Mesenchymal stem cell (in vitro differentiated cells and primary cell): Measurements from ENCODE around the gene RABEPK.
"Not testable (repeated sequence)": the region's sequence is repeated elsewhere in the genome, so short reads cannot be mapped to it uniquely, and the experiment has no call there.

Experiments
- DNase-seq: peaks from one replicate; pipeline ENCODE4 v3.0.0-alpha.2; 2013
- H2AFZ ChIP-seq: one replicate; pipeline ENCODE4 v1.6.1; 2013; ENCODE audit warnings: low read depth, mild to moderate bottlenecking, control low read depth, inconsistent platforms, low read length, moderate library complexity
- H2AK5ac ChIP-seq: 2 replicates; pipeline ENCODE4 v1.6.1; 2013; ENCODE audit warnings: low read length, moderate library complexity, mild to moderate bottlenecking, inconsistent platforms; ENCODE audit not compliant: severe bottlenecking
- H2BK120ac ChIP-seq: one replicate; pipeline ENCODE4 v1.6.1; 2013; ENCODE audit warnings: low read depth, mild to moderate bottlenecking, inconsistent platforms, low read length, moderate library complexity
- H2BK12ac ChIP-seq, 2 experiments: one replicate each; pipeline ENCODE4 v1.6.1; 2013; ENCODE audit warnings: inconsistent platforms in 2 of 2, low read length in 2 of 2, mild to moderate bottlenecking in 2 of 2, moderate library complexity in 2 of 2, control low read depth in 1 of 2
- H2BK15ac ChIP-seq: one replicate; pipeline ENCODE4 v1.6.1; 2013; ENCODE audit warnings: mild to moderate bottlenecking, low read depth, inconsistent platforms; ENCODE audit not compliant: poor library complexity, severe bottlenecking
- H2BK5ac ChIP-seq: 2 replicates; pipeline ENCODE4 v1.6.1; 2013; ENCODE audit warnings: low read depth, mild to moderate bottlenecking, low read length, control low read depth, inconsistent platforms; ENCODE audit not compliant: poor library complexity, severe bottlenecking
- H3K14ac ChIP-seq, 2 experiments: one replicate each; pipeline ENCODE4 v1.6.1; 2013; ENCODE audit warnings: inconsistent platforms in 2 of 2, low read length in 2 of 2, control low read depth in 1 of 2, mild to moderate bottlenecking in 1 of 2, moderate library complexity in 1 of 2
- H3K18ac ChIP-seq, 2 experiments: one replicate each; pipeline ENCODE4 v1.6.1; 2013; ENCODE audit warnings: inconsistent platforms in 2 of 2, low read length in 2 of 2, control low read depth in 1 of 2, low read depth in 1 of 2, mild to moderate bottlenecking in 1 of 2
- H3K23ac ChIP-seq, 2 experiments: one replicate each; pipeline ENCODE4 v1.6.1; 2013; ENCODE audit warnings: inconsistent platforms in 2 of 2, low read length in 2 of 2, mild to moderate bottlenecking in 2 of 2, moderate library complexity in 2 of 2, control low read depth in 1 of 2
- H3K27ac ChIP-seq: 2 replicates; pipeline ENCODE4 v1.5.1; 2013; ENCODE audit warnings: mild to moderate bottlenecking, moderate library complexity, low read length, control low read depth, inconsistent platforms; ENCODE audit not compliant: poor library complexity, severe bottlenecking
- H3K27me3 ChIP-seq, 2 experiments: 2 replicates each; pipeline versions ENCODE4 v1.6.1 to v1.7.0; 2013; ENCODE audit warnings: low read length in 2 of 2, mild to moderate bottlenecking in 2 of 2, moderate library complexity in 2 of 2, control low read depth in 1 of 2, inconsistent platforms in 1 of 2; ENCODE audit not compliant: control insufficient read depth in 1 of 2, insufficient read depth in 1 of 2
- H3K36me3 ChIP-seq, 2 experiments: 2 replicates each; pipeline versions ENCODE4 v1.6.1 to v1.7.0; 2013; ENCODE audit warnings: low read length in 2 of 2, control low read depth in 1 of 2, inconsistent platforms in 1 of 2, low read depth in 1 of 2, mild to moderate bottlenecking in 1 of 2; ENCODE audit not compliant: insufficient read depth in 2 of 2, control insufficient read depth in 1 of 2
- H3K4ac ChIP-seq, 2 experiments: one replicate each; pipeline ENCODE4 v1.6.1; 2013; ENCODE audit warnings: inconsistent platforms in 2 of 2, low read length in 2 of 2, mild to moderate bottlenecking in 2 of 2, moderate library complexity in 2 of 2, control low read depth in 1 of 2, low read depth in 1 of 2
- H3K4me1 ChIP-seq: 2 replicates; pipeline ENCODE4 v1.6.1; 2013; ENCODE audit warnings: low read depth, low read length, control low read depth; ENCODE audit not compliant: control insufficient read depth, insufficient read depth
- H3K4me2 ChIP-seq: 2 replicates; pipeline ENCODE4 v1.6.1; 2013; ENCODE audit warnings: low read length, mild to moderate bottlenecking, inconsistent platforms; ENCODE audit not compliant: poor library complexity, severe bottlenecking
- H3K4me3 ChIP-seq, 2 experiments: 2 replicates each; pipeline versions ENCODE4 v1.5.1 to v1.7.0; 2013; ENCODE audit warnings: low read length in 2 of 2, mild to moderate bottlenecking in 2 of 2, control low read depth in 1 of 2, low read depth in 1 of 2; ENCODE audit not compliant: insufficient read depth in 1 of 2
- H3K79me1 ChIP-seq: replicated peaks from 2 replicates; pipeline ENCODE4 v1.6.1; 2013; ENCODE audit warnings: mild to moderate bottlenecking, control low read depth, low read length, inconsistent platforms; ENCODE audit not compliant: poor library complexity, severe bottlenecking
- H3K9ac ChIP-seq: 2 replicates; pipeline ENCODE4 v1.7.0; 2013; ENCODE audit warnings: mild to moderate bottlenecking, low read length, moderate library complexity
- H3K9me3 ChIP-seq: 2 replicates; pipeline ENCODE4 v1.7.0; 2013; ENCODE audit warnings: mild to moderate bottlenecking, low read length; ENCODE audit not compliant: control insufficient read depth
- H4K8ac ChIP-seq: one replicate; pipeline ENCODE4 v1.6.1; 2013; ENCODE audit warnings: inconsistent platforms, mild to moderate bottlenecking, low read length, moderate library complexity
- H4K91ac ChIP-seq: one replicate; pipeline ENCODE4 v1.6.1; 2013; ENCODE audit warnings: mild to moderate bottlenecking, low read length, inconsistent platforms
- WGBS: methylation state at CpG from one replicate; pipeline ENCODE4 v1.1.7; 2013; ENCODE audit warnings: mixed read lengths; 5-methylcytosine and 5-hydroxymethylcytosine counted together

Gene RABEPK

GRCh38 chr9:125156551-125156950, 43.8 kb upstream of the RABEPK start:
- H2BK12ac ChIP-seq: no peak overlapping the region
- no peak overlapping the region for H4K91ac ChIP-seq
- H3K79me1 ChIP-seq: peaks cover 14% of the 10 kb centered on the region
- H3K4ac ChIP-seq: no peak overlapping the region
- no peak for DNase-seq
- no peak overlapping the region for H3K23ac ChIP-seq
- no peak overlapping the region for H3K9ac ChIP-seq
- H2BK5ac ChIP-seq: no peak overlapping the region
- H3K4me2 ChIP-seq: no peak overlapping the region
- peaks cover 17 to 53% of the 10 kb centered on the region in 2 experiments for H3K36me3 ChIP-seq
- no peak overlapping the region for H2AFZ ChIP-seq
- no peak overlapping the region for H2BK120ac ChIP-seq
- no peaks in the 10 kb centered on the region for H3K9me3 ChIP-seq
- no peak overlapping the region for H3K4me3 ChIP-seq
- no peak overlapping the region for H3K18ac ChIP-seq
- no peak overlapping the region for H3K14ac ChIP-seq
- peaks cover 2% of the 10 kb centered on the region for H3K4me1 ChIP-seq
- no peak overlapping the region for H3K27ac ChIP-seq
- H2BK15ac ChIP-seq: no peak overlapping the region
- H4K8ac ChIP-seq: no peak overlapping the region
- no peak overlapping the region for H2AK5ac ChIP-seq
- WGBS: 100% methylated on average over 2 of the region's 2 CpGs
- no peaks in the 10 kb centered on the region for H3K27me3 ChIP-seq

DNA sequence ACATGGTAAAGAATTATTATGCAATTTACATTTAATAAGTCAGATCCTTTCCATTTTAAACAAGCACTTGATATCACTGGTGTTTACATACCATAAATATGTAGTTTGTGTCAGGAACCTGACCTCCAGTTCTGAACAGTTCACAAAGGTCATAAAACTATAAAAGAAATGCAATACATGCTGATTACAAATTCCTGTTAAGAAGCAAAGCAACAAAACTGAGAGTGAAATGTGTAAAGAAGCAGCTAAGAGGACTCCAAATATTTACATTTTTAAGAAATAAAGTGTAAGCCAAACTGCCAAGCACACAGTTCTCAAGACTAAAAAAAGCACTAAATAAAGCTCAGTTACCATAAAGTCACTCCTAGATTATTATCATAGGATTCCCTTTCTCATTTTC, 39.6 kb upstream of the RABEPK start:
- Histone ChIP-seq H2AFZ (no peak overlapping the region), H4K8ac (no peak overlapping the region), H2BK5ac (no peak overlapping the region), H3K4ac (no peak overlapping the region), H2AK5ac (no peak overlapping the region), H3K27me3 (no peaks in the 10 kb centered on the region), H2BK15ac (no peak overlapping the region), H3K14ac (no peak overlapping the region), H3K9me3 (no peaks in the 10 kb centered on the region), H3K23ac (no peak overlapping the region), H3K4me2 (no peak overlapping the region), H3K27ac (no peak overlapping the region), H2BK120ac (no peak overlapping the region), H4K91ac (no peak overlapping the region), H3K18ac (no peak overlapping the region), H2BK12ac (no peak overlapping the region), H3K9ac (peak overlapping the region; percentile 17), H3K79me1 (peaks cover 11% of the 10 kb centered on the region), H3K4me3 (no peak overlapping the region), H3K36me3 (peaks cover 2 to 15% of the 10 kb centered on the region in 2 experiments), H3K4me1 (peaks cover 4% of the 10 kb centered on the region)
- DNase-seq: no peak

DNA sequence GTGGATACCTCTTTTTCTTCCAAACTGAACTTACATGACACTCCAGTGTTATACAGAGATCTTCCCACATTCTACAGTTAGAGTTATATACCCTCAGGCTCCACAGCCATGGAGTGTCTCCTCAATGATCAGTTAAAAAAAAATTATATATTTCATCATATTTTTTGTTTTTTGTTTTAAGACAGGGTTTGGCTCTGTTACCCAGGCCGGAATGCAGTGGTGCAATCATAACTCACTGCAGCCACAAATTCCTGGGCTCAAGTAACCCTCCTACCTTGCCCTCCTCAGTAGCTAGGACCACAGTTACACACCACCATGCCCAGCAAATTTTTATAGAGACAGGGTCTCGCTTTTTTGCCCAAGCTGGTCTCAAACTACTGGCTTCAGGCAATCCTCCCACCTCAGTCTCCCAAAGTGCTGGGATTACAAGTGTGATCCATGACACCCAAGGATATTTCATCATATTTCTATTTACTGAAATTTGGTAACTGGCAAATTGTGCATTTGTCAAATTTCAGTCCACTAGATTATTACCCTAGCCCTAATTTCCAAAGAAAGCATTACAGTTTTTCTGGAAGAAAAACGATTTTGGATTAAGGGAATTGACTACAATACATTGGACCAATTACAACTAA, 38.9 kb upstream of the RABEPK start:
- Histone ChIP-seq H3K4me1 (peaks cover 4% of the 10 kb centered on the region), H3K27ac (no peak overlapping the region), H3K4me2 (no peak overlapping the region), H3K9ac (peak overlapping the region; percentile 17), H3K9me3 (no peaks in the 10 kb centered on the region), H2BK120ac (no peak overlapping the region), H3K4me3 (no peak overlapping the region), H3K36me3 (peaks cover 2 to 15% of the 10 kb centered on the region in 2 experiments), H3K23ac (no peak overlapping the region), H3K4ac (no peak overlapping the region), H4K91ac (no peak overlapping the region), H2BK15ac (no peak overlapping the region), H3K14ac (no peak overlapping the region), H3K18ac (no peak overlapping the region), H3K79me1 (peaks cover 11% of the 10 kb centered on the region), H2BK5ac (no peak overlapping the region), H2BK12ac (no peak overlapping the region), H4K8ac (no peak overlapping the region), H2AK5ac (no peak overlapping the region), H3K27me3 (no peaks in the 10 kb centered on the region), H2AFZ (no peak overlapping the region)
- DNase-seq: no peak
- 85% methylated on average over 2 of the region's 3 CpGs for WGBS

- not testable (repeated sequence) for H3K27me3 ChIP-seq, H2BK15ac ChIP-seq, H4K8ac ChIP-seq, H3K4me2 ChIP-seq, H3K4ac ChIP-seq, H2BK5ac ChIP-seq, H4K91ac ChIP-seq, H2AFZ ChIP-seq, H3K27ac ChIP-seq, H3K4me1 ChIP-seq, H3K9me3 ChIP-seq, H3K9ac ChIP-seq, H2AK5ac ChIP-seq, H3K79me1 ChIP-seq, H2BK120ac ChIP-seq, H2BK12ac ChIP-seq, H3K23ac ChIP-seq, H3K18ac ChIP-seq, DNase-seq, H3K4me3 ChIP-seq, H3K36me3 ChIP-seq, H3K14ac ChIP-seq
- WGBS: 100% methylated on average over 5 of the region's 6 CpGs
These were observed 37.5 kb upstream of the RABEPK start for GRCh38 chr9:125162891-125163290.
